ENCODE data around the gene FILIP1.

Gene FILIP1

DNA sequence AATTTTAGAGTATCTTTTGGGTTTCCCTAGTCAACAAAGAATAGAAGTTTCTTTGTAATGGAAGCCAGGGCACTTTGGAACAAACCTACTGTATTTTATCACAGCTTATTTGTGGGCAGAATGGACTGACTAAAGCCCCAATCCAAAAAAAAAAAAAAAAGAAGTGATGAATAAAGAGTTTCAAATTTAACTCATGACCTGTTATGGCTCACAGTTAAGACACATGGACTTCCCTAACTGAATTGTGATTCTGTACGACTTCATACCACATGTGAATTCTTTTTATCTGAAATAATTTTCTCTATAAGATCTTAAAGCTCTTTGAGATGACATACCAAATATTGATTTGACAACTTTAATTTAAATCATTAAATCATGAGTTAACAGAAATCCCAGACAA is 77.2 kb downstream of the FILIP1 start:
- Histone ChIP-seq H4K20me1 (ENCODE audit: low read depth, low read length) (no peaks in the 10 kb centered on the region), H3K4me3 (ENCODE audit: insufficient read depth, low read length, poor library complexity, severe bottlenecking) (no peak overlapping the region), H3K27ac (ENCODE audit: low read depth, low read length) (no peak overlapping the region), H3K9ac (ENCODE audit: low read length) (no peak overlapping the region), H3F3A (ENCODE audit: insufficient read depth) (no peaks in the 10 kb centered on the region), H3K9me3 (ENCODE audit: insufficient read depth, low read length) (no peaks in the 10 kb centered on the region), H3K27me3 (ENCODE audit: low read length) (no peaks in the 10 kb centered on the region), H3K9me2 (replicated peaks; ENCODE audit: insufficient read depth, low read length) (no peaks in the 10 kb centered on the region), H3K4me2 (ENCODE audit: low read depth, low read length, poor library complexity, severe bottlenecking) (no peak overlapping the region), H3K36me3 (ENCODE audit: low read length) (no peaks in the 10 kb centered on the region), H3K79me2 (ENCODE audit: insufficient read depth, low read length) (no peaks in the 10 kb centered on the region), H2AFZ (ENCODE audit: low read depth, low read length, severe bottlenecking) (no peak overlapping the region)
- TF ChIP-seq EZH2phosphoT487 (conservative IDR thresholded peaks at IDR 0.05; ENCODE audit: low read length) (no peak), CTCF (IDR thresholded peaks at IDR 0.05; ENCODE audit: insufficient read depth, low read length, poor library complexity, severe bottlenecking) (no peak)

GRCh38 chr6:75415804-75416203 is 77.8 kb downstream of the FILIP1 start:
- Histone ChIP-seq H3K36me3 (ENCODE audit: low read length) (no peaks in the 10 kb centered on the region), H2AFZ (ENCODE audit: low read depth, low read length, severe bottlenecking) (no peak overlapping the region), H3K27me3 (ENCODE audit: low read length) (no peaks in the 10 kb centered on the region), H3K4me3 (ENCODE audit: insufficient read depth, low read length, poor library complexity, severe bottlenecking) (no peak overlapping the region), H3K9me3 (ENCODE audit: insufficient read depth, low read length) (no peaks in the 10 kb centered on the region), H3K4me2 (ENCODE audit: low read depth, low read length, poor library complexity, severe bottlenecking) (no peak overlapping the region), H3K9me2 (replicated peaks; ENCODE audit: insufficient read depth, low read length) (no peaks in the 10 kb centered on the region), H3K27ac (ENCODE audit: low read depth, low read length) (no peak overlapping the region), H3F3A (ENCODE audit: insufficient read depth) (no peaks in the 10 kb centered on the region), H3K9ac (ENCODE audit: low read length) (no peak overlapping the region), H3K79me2 (ENCODE audit: insufficient read depth, low read length) (no peaks in the 10 kb centered on the region), H4K20me1 (ENCODE audit: low read depth, low read length) (no peaks in the 10 kb centered on the region)
- TF ChIP-seq EZH2phosphoT487 (conservative IDR thresholded peaks at IDR 0.05; ENCODE audit: low read length) (no peak), CTCF (IDR thresholded peaks at IDR 0.05; ENCODE audit: insufficient read depth, low read length, poor library complexity, severe bottlenecking) (no peak)

DNA sequence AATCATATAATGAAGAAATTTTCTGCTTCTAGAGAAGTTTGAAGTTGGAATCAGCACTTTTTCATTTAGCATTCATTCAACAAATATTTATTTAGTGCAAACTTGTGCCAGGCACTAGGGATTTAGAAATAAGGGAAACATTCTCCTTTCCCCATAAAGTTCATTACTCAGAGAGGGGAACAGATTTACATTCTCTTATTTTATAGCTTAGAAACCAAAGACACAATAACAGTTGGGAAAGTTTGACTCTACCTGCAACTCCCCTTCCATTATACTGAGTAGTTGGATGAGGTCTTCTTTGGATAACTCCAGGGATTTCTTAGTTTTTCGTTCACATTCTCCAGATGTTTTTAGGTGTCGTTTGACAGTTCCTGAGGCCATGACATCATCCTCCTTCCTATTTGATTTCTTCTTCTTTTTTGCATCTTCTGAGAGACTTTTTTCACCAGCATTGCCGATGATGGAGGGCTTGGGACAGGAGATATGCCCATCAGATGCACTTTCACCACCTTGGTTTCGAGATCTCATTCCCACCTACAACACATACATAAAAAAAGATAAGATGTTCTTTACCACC is 79.1 kb downstream of the FILIP1 start:
- Histone ChIP-seq H3K27ac (ENCODE audit: low read depth, low read length) (no peak overlapping the region), H3K9me3 (ENCODE audit: insufficient read depth, low read length) (no peaks in the 10 kb centered on the region), H3K9me2 (replicated peaks; ENCODE audit: insufficient read depth, low read length) (no peaks in the 10 kb centered on the region), H3K4me2 (ENCODE audit: low read depth, low read length, poor library complexity, severe bottlenecking) (no peak overlapping the region), H3F3A (ENCODE audit: insufficient read depth) (no peaks in the 10 kb centered on the region), H2AFZ (ENCODE audit: low read depth, low read length, severe bottlenecking) (no peak overlapping the region), H4K20me1 (ENCODE audit: low read depth, low read length) (no peaks in the 10 kb centered on the region), H3K27me3 (ENCODE audit: low read length) (no peaks in the 10 kb centered on the region), H3K9ac (ENCODE audit: low read length) (no peak overlapping the region), H3K79me2 (ENCODE audit: insufficient read depth, low read length) (no peaks in the 10 kb centered on the region), H3K36me3 (ENCODE audit: low read length) (no peaks in the 10 kb centered on the region), H3K4me3 (ENCODE audit: insufficient read depth, low read length, poor library complexity, severe bottlenecking) (no peak overlapping the region)
- TF ChIP-seq EZH2phosphoT487 (conservative IDR thresholded peaks at IDR 0.05; ENCODE audit: low read length): no peak
- no peak for TF ChIP-seq CTCF (IDR thresholded peaks at IDR 0.05; ENCODE audit: insufficient read depth, low read length, poor library complexity, severe bottlenecking)

Measured in SU-DHL-6 (cell line).